ENCODE data around the gene BMP4. TPM values are rescaled to one million over a fixed set of nuclear protein-coding genes. Genes with fewer than 3 reads are reported as not detected.
"Not testable (repeated sequence)": the region's sequence is repeated elsewhere in the genome, so short reads cannot be mapped to it uniquely, and the experiment has no call there.

BMP4 gene
- polyA plus RNA-seq, result 1 to 10 TPM; 2.3 to 8.9 (median 7.8) TPM

GRCh38 chr14:53956427-53957201, at the start of gene BMP4:
Gene BMP4, minus strand, starts transcription at chr14:53956825. Its CDS starts 4,603 bp downstream, at chr14:53952222.
- H3K27ac ChIP-seq (ENCODE audit: low read depth, low read length), result no peak within 1 kb of the TSS
- WGBS, 3 donors, result 3 to 20% (median 4%) methylated on average over 44 to 45 of the region's 45 CpGs

DNA sequence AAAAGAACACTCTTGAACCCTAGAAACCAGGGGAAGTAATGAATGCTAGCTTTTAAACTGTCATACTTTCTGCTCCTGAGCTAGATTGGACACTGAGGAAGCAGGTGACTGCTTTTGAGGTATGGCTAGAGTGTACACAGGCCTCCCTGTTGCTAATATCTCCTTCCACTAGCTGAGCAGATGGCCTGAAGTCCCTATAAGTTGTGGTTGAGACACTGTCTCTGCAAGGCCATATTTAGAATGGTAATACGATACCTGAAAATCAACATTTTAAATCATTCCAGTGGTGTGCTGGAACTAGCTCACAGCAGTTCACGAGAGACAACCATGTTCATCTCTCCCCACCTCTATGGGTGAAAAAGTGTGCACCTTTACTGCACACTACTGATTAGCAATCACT, 46.4 kb upstream of the BMP4 start:
- 76 to 89% (median 87%) methylated on average over 2 of the region's 2 CpGs for WGBS, 3 donors
- no peak overlapping the region for H3K27ac ChIP-seq (ENCODE audit: low read depth, low read length)

GRCh38 chr14:54002653-54003052, 46.0 kb upstream of the BMP4 start:
- no peak overlapping the region for H3K27ac ChIP-seq (ENCODE audit: low read depth, low read length)

DNA sequence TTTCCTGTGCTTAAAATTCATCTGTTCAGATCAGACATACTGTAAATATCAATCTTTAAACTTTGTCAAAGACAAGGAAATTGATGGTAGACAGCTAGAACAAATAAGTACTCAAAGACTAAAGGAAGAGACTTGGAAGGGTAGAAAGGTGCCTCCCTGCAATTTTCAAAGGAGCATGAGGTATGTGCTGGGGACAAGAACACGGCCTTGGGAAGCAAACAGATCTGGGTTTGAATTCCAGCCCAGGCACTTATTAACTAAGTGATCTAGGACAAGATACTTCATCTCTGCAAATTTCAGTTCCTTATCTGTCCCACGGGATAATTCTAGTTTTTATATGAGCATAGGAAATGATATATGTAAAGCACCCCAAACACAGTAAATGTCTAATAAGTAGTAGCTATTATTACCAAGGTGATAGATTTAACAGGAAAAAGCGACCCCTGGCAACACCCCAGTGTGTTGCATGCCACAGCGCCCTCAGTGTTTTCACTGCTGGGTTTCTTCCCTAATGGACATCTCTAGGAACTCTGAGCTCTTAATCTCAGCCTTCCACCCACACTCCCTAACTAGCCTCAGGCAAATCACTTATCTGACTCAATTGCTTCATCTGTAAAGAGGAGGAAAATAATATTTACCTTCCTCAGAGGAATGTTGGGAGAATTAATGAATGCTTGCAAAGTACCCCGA, 44.7 kb upstream of the BMP4 start:
- 52 to 64% (median 61%) methylated on average over 5 of the region's 5 CpGs for WGBS, 3 donors
- no peak overlapping the region for H3K27ac ChIP-seq (ENCODE audit: low read depth, low read length)

GRCh38 chr14:54000341-54000811, 43.8 kb upstream of the BMP4 start:
- 71 to 83% (median 72%) methylated on average over 1 of the region's 1 CpG for WGBS, 3 donors
- H3K27ac ChIP-seq (ENCODE audit: low read depth, low read length), result no peak overlapping the region

DNA sequence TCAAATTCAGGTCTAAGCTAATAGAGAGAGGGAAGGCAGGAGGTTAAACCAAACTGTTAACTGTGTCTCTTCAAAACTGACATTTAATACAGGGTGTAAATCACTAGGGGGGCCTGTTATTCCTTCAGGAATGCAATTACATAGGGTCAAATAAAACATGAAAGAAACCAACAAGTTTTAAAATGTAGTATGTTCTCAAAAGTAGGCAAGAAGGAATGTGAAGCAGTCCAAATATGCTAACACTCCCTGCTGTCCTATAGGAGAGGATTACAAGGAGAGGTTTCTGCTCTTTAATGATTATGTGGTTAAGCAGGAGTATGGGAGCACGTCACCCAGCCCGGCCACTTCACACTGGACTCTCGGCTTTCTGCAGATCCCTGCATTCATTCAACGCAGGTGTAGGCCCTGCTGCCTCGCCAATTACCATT, 42.5 kb upstream of the BMP4 start:
- 61 to 78% (median 68%) methylated on average over 5 of the region's 5 CpGs for WGBS, 3 donors
- no peak overlapping the region for H3K27ac ChIP-seq (ENCODE audit: low read depth, low read length)

GRCh38 chr14:53996041-53996440, 39.4 kb upstream of the BMP4 start:
- 92 to 93% (median 93%) methylated on average over 1 of the region's 1 CpG for WGBS, 3 donors
- no peak overlapping the region for H3K27ac ChIP-seq (ENCODE audit: low read depth, low read length)

GRCh38 chr14:53993920-53994607, 37.4 kb upstream of the BMP4 start:
- WGBS, 3 donors, result 73 to 80% (median 79%) methylated on average over 6 of the region's 6 CpGs

GRCh38 chr14:53990978-53991377, 34.4 kb upstream of the BMP4 start:
- no peak overlapping the region for H3K27ac ChIP-seq (ENCODE audit: low read depth, low read length)
- 39 to 94% (median 48%) methylated on average over 2 of the region's 2 CpGs for WGBS, 3 donors

More at GRCh38 chr14:53993920-53994607, 37.4 kb upstream of the BMP4 start:
- H3K27ac ChIP-seq (ENCODE audit: low read depth, low read length), result no peak overlapping the region

GRCh38 chr14:53986718-53987117, 30.1 kb upstream of the BMP4 start:
- not testable (repeated sequence) for H3K27ac ChIP-seq (ENCODE audit: low read depth, low read length)
- 73 to 84% (median 80%) methylated on average over 3 of the region's 3 CpGs for WGBS, 3 donors

DNA sequence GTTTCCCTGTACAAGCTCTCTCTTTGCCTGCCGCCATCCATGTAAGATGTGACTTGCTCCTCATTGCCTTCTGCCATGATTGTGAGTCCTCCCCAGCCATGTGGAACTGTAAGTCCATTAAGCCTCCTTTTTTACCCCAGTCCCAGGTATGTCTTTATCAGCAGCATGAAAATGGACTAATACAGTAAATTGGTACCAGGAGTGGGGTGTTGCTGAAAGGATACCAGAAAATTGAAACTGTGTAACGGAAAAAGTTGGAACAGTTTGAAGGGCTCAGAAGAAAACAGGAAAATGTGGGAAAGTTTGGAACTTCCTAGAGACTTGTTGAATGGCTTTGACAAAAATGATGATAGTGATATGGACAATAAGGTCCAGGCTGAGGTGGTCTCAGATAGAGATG, 28.3 kb upstream of the BMP4 start:
- H3K27ac ChIP-seq (ENCODE audit: low read depth, low read length), result not testable (repeated sequence)
- 96 to 99% (median 96%) methylated on average over 2 of the region's 2 CpGs for WGBS, 3 donors

- H3K27ac ChIP-seq (ENCODE audit: low read depth, low read length), result no peak overlapping the region
Observed at GRCh38 chr14:53983112-53983511, 26.5 kb upstream of the BMP4 start.

DNA sequence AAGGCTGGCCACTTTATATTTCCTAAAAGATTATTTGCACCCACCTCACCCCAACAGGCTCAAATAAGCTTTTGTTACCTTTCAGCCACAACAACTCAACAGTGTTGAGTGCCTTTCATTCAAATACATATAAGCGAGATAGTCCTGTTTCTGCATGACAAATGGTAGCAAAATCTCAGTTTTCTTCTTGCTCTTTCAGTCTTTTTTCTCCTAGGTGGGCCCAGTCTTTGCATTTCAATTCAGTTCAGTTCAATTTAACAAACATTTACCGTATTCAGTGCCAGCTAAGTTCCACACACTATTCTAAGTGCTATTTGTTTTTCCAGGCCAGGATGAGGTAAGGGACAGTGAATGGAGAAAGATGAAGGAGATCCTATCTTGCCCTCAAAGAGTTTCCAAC, 25.9 kb upstream of the BMP4 start:
- WGBS, 3 donors, result 84 to 89% (median 85%) methylated on average over 2 of the region's 2 CpGs
- no peak overlapping the region for H3K27ac ChIP-seq (ENCODE audit: low read depth, low read length)

DNA sequence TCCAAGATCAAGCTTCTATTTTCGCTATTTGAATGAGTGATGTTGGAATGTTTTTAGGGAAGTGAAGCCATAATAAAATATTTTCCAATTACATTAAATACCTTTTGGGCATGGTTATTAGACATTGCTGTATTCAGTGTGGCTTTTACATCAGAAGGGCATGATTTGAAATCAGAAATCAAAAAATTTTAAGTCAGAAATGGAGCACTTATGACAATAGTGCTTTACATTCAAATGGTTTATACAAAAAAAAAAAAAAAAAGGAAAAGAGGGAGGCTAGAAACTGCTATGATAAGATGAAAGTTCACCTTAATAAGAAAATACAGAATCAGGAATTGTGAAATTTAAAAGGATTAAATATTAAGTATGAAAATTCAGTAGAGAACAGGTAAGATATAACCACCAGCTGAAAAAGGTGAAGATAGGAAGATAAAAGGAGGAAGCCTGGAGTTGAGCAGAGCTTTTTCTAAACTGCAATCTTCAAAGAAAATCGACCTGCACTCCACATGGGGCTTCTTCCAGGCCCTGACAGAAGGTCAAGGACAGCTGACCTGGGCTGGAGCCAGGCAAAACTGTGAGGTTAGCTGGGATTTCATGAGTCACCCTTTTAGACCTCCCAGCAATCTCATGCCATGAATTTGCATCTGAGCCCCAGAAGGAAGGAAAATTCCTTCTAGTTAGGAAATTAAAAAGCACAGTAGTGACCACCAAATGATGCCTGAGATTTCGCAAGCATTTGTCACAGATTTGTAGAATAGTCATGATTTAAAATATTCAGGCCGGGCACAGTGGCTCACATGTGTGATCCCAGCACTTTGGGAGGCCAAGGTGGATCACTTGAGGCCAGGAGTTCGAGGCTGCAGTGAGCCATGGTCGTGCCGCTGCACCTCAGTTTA, 23.4 kb upstream of the BMP4 start:
- no peak overlapping the region for H3K27ac ChIP-seq (ENCODE audit: low read depth, low read length)
- 76 to 77% (median 77%) methylated on average over 7 of the region's 7 CpGs for WGBS, 3 donors

DNA sequence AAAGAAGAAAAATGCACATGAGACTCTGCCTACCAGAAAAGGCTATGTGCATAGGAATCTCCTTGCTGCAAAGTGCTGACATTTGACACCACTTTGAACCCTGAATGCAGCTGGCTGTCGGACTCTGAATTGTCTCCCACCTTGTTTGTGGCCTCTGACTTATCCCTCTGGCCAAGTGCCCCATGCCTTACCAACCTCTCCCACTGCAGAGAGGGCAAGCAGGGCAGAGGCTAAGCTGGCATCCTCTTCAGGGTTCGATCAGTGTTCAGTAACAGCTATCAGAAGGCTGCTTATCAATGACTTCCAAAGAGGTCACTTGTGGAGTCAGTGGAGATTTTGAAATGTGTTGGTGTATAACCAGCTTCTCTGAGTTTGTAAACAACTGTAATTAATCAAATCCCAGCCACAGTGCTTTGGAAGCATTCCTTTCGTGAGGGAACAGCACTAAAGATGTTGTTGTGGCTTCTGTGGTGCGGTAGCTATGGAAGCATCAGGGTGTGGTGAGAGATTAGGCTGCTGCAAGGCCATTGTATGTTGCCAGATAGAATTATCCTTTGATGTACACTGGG, 22.6 kb upstream of the BMP4 start:
- no peak overlapping the region for H3K27ac ChIP-seq (ENCODE audit: low read depth, low read length)
- 60 to 67% (median 63%) methylated on average over 4 of the region's 4 CpGs for WGBS, 3 donors

DNA sequence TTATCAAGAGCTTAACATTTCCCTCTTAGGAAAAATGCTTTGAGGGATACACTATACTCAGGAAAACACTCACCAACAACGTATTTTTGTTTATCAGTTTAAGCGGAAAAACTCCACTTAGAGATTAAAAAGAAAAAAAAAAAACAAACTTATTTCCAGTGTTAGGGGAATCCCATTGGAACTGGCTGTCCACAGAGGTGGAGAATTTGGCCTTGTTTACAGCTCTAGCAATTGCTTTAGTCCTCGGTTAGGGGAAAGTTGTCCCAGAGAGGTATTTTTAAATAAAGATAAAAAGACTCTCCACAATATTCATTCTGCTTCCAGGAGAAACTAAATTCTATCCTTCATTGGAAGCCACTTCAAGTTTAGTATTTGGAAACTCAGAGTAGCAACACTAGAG, 21.6 kb upstream of the BMP4 start:
- 47 to 77% (median 48%) methylated on average over 3 of the region's 3 CpGs for WGBS, 3 donors
- no peak overlapping the region for H3K27ac ChIP-seq (ENCODE audit: low read depth, low read length)

- no peak overlapping the region for H3K27ac ChIP-seq (ENCODE audit: low read depth, low read length)
- WGBS, 3 donors, result 72 to 78% (median 72%) methylated on average over 5 of the region's 5 CpGs
Observed at GRCh38 chr14:53975444-53975843, 18.8 kb upstream of the BMP4 start.

GRCh38 chr14:53971521-53971920, 14.9 kb upstream of the BMP4 start:
- WGBS, 3 donors, result 63 to 85% (median 77%) methylated on average over 4 of the region's 4 CpGs
- H3K27ac ChIP-seq (ENCODE audit: low read depth, low read length), result no peak overlapping the region
